ENCODE data around the gene TUFT1.
A peak's percentile ranks its signal among the peaks of the same experiment; 100 is the strongest.

Gene TUFT1

DNA sequence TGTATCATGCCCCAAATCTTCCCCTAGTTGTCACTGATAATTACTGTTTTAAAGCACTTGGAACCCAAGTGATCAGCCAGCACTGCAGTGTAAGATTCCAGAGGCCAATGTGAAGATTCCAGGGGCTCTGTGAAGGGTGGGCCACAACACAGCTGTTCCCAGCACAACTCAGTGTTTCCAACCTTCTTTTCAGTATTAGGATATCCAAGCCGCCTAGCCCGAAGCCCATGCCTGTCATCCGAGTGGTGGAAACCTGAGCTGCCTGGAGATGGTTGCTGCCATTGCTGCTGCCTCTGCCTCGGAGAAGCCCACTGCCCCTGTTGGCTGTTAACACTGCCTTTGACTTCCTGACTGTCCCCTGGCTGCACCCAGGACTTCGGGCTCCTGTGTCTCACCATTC, 41.3 kb downstream of the TUFT1 start:
- DNase-seq (ENCODE audit: low read depth) = no peak
- no peak overlapping the region for H3K4me3 ChIP-seq (ENCODE audit: control insufficient read depth, low read depth, low read length)
- TF ChIP-seq, protein P1, sequence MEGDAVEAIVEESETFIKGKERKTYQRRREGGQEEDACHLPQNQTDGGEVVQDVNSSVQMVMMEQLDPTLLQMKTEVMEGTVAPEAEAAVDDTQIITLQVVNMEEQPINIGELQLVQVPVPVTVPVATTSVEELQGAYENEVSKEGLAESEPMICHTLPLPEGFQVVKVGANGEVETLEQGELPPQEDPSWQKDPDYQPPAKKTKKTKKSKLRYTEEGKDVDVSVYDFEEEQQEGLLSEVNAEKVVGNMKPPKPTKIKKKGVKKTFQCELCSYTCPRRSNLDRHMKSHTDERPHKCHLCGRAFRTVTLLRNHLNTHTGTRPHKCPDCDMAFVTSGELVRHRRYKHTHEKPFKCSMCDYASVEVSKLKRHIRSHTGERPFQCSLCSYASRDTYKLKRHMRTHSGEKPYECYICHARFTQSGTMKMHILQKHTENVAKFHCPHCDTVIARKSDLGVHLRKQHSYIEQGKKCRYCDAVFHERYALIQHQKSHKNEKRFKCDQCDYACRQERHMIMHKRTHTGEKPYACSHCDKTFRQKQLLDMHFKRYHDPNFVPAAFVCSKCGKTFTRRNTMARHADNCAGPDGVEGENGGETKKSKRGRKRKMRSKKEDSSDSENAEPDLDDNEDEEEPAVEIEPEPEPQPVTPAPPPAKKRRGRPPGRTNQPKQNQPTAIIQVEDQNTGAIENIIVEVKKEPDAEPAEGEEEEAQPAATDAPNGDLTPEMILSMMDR (IDR thresholded peaks at IDR 0.05; ENCODE audit: control insufficient read depth, insufficient read depth, low read depth, low read length, missing control alignments) = no peak

DNA sequence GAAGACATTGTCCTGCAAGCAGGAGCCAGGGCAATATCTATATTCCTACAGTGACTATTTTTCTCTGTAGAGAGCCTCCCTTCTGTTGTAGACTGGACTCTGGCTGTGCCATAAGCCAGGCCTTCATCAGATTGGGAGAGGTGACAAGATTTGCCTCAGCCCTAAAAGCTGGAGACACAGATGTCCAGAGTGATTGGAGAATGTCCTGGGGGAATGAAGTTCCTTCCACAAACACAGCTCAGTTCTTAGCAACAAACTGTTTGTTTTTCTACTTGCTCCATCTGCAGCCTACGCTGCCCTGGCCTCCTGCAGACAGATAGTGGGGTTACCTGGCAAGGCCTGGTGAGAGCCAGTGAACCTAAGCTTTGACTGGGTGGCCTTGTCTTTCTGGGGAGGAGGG, 41.8 kb downstream of the TUFT1 start:
- no peak for DNase-seq (ENCODE audit: low read depth)
- TF ChIP-seq, protein P1 (IDR thresholded peaks at IDR 0.05; ENCODE audit: control insufficient read depth, insufficient read depth, low read depth, low read length, missing control alignments) = no peak
- H3K4me3 ChIP-seq (ENCODE audit: control insufficient read depth, low read depth, low read length) = no peak overlapping the region

GRCh38 chr1:151583796-151584195, 43.7 kb downstream of the TUFT1 start:
- H3K4me3 ChIP-seq (ENCODE audit: control insufficient read depth, low read depth, low read length) = no peak overlapping the region
- TF ChIP-seq, protein P1 (IDR thresholded peaks at IDR 0.05; ENCODE audit: control insufficient read depth, insufficient read depth, low read depth, low read length, missing control alignments) = no peak
- DNase-seq (ENCODE audit: low read depth) = no peak

GRCh38 chr1:151584278-151584677, 44.2 kb downstream of the TUFT1 start:
- no peak for DNase-seq (ENCODE audit: low read depth)
- TF ChIP-seq, protein P1 (IDR thresholded peaks at IDR 0.05; ENCODE audit: control insufficient read depth, insufficient read depth, low read depth, low read length, missing control alignments) = no peak
- no peak overlapping the region for H3K4me3 ChIP-seq (ENCODE audit: control insufficient read depth, low read depth, low read length)

GRCh38 chr1:151584780-151585179, 44.7 kb downstream of the TUFT1 start:
- DNase-seq (ENCODE audit: low read depth) = no peak
- TF ChIP-seq, protein P1 (IDR thresholded peaks at IDR 0.05; ENCODE audit: control insufficient read depth, insufficient read depth, low read depth, low read length, missing control alignments) = no peak
- no peak overlapping the region for H3K4me3 ChIP-seq (ENCODE audit: control insufficient read depth, low read depth, low read length)

- H3K4me3 ChIP-seq (ENCODE audit: control insufficient read depth, low read depth, low read length) = no peak overlapping the region
- peak; percentile 29 for DNase-seq (ENCODE audit: low read depth)
- TF ChIP-seq, protein P1 (IDR thresholded peaks at IDR 0.05; ENCODE audit: control insufficient read depth, insufficient read depth, low read depth, low read length, missing control alignments) = no peak
Observed at GRCh38 chr1:151585622-151586021, 45.5 kb downstream of the TUFT1 start.

GRCh38 chr1:151590961-151591360, 50.9 kb downstream of the TUFT1 start:
- H3K4me3 ChIP-seq (ENCODE audit: control insufficient read depth, low read depth, low read length) = no peak overlapping the region
- TF ChIP-seq, protein P1 (IDR thresholded peaks at IDR 0.05; ENCODE audit: control insufficient read depth, insufficient read depth, low read depth, low read length, missing control alignments) = no peak
- no peak for DNase-seq (ENCODE audit: low read depth)
